ENCODE measurements around the gene SYNE2.

GRCh38 chr14:63918411-63918810 is 65.6 kb downstream of the SYNE2 start:
- TF ChIP-seq CTCF (IDR thresholded peaks at IDR 0.05; ENCODE audit: insufficient read depth, low read length, poor library complexity, severe bottlenecking) (no peak), EZH2phosphoT487 (conservative IDR thresholded peaks at IDR 0.05; ENCODE audit: low read length) (no peak)

Data from SU-DHL-6 (cell line).